ENCODE measurements around the gene UPF1. TPM values are rescaled to one million over a fixed set of nuclear protein-coding genes. Genes with fewer than 3 reads are reported as not detected.

The UPF1 gene
- polyA plus RNA-seq, 3 donors: 2.6 to 43.7 (median 3.2) TPM

DNA sequence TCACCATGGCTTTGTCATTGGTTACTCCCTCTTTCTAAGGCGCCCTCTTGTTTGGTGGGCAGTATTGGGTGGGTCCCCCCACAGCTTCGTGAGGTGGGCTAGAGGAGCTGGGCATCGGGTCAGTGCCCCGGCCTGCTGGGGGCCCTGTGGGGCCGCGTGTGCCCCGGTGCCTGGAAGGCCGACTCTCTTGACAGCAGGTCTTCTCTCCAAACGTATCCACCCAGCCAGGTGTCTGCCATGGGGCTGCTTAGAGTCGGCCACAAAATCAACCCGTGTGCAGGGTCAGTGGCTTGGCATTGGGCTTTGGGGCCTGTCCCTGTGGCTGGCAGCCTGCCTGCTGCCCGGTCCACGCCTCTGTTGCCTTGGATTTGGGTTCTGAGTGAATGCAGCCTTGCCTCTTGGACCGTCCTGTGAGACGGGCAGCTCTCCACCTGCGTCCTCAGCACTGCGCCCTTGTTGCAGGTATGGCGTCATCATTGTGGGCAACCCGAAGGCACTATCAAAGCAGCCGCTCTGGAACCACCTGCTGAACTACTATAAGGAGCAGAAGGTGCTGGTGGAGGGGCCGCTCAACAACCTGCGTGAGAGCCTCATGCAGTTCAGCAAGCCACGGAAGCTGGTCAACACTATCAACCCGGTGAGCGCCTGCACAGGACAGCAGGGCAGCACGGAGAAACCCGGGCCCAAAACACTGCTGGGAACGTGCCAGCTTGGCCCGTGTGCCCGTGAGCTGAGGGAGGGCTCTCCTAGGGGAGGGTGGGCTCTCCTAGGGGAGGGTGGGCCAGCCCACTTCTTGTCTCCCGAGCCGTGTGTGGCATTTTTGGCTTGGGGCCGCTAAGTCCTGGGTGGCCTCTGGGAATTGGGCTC, 31.4 kb downstream of the UPF1 start:
- no peak for TF ChIP-seq CTCF (IDR thresholded peaks at IDR 0.05)
- no peak overlapping the region for H3K27ac ChIP-seq (ENCODE audit: low read depth in 1 of 2, low read length in 2 of 2)
- H3K9me3 Mint-ChIP-seq: peaks cover 0 to 3% (median 0%) of the 10 kb centered on the region in 7 donors
- H3K4me2 ChIP-seq (replicated peaks; ENCODE audit: extremely low read depth, low read length, poor library complexity, severe bottlenecking): no peak overlapping the region
- peaks cover 6% of the 10 kb centered on the region for H3K4me1 Mint-ChIP-seq
- peaks cover 4 to 8% of the 10 kb centered on the region in 2 donors for H3K4me1 ChIP-seq (ENCODE audit: control insufficient read depth in 1 of 2, insufficient read depth in 2 of 2, low read length in 2 of 2)
- no peak overlapping the region for H3K4me3 Mint-ChIP-seq
- peaks cover 0 to 1% of the 10 kb centered on the region in 2 donors for H3K27me3 ChIP-seq (ENCODE audit: control insufficient read depth in 2 of 2, insufficient read depth in 2 of 2, low read length in 2 of 2)
- peaks cover 7% of the 10 kb centered on the region for H3K79me2 ChIP-seq (ENCODE audit: insufficient read depth, low read length)
- H3K9me3 ChIP-seq (replicated peaks in 1 of 2; ENCODE audit: control insufficient read depth in 1 of 2, insufficient read depth in 1 of 2, low read length in 2 of 2): no peaks in the 10 kb centered on the region
- H3K9ac ChIP-seq (ENCODE audit: insufficient read depth, low read length, poor library complexity, severe bottlenecking): no peak overlapping the region
- H3K36me3 Mint-ChIP-seq: peaks cover 88 to 97% of the 10 kb centered on the region in 2 donors
- peaks cover 92 to 97% of the 10 kb centered on the region in 2 donors for H3K36me3 ChIP-seq (replicated peaks in 1 of 2; ENCODE audit: control insufficient read depth in 1 of 2, insufficient read depth in 2 of 2, low read length in 2 of 2)
- 96% methylated on average over 25 of the region's 33 CpGs for WGBS (ENCODE audit: insufficient coverage)
- H2AFZ ChIP-seq (ENCODE audit: insufficient read depth, low read depth, low read length, poor library complexity, severe bottlenecking): no peak overlapping the region
- peaks cover 100% of the 10 kb centered on the region for H4K20me1 ChIP-seq (ENCODE audit: insufficient read depth, low read length)
- intact Hi-C loops (cut with micrococcal nuclease): no loop called here
- no peak for DNase-seq
- no peak overlapping the region for H3K4me3 ChIP-seq (replicated peaks in 1 of 3; ENCODE audit: low read depth in 2 of 3, low read length in 3 of 3)
- H3K27me3 Mint-ChIP-seq (ENCODE audit: low read depth in 3 of 3): peaks cover 4 to 11% (median 5%) of the 10 kb centered on the region in 3 donors
- H3K27ac Mint-ChIP-seq: peak overlapping the region in 2 of 7 donors; percentile 30 to 61

- H3K4me2 ChIP-seq (replicated peaks; ENCODE audit: extremely low read depth, low read length, poor library complexity, severe bottlenecking): no peak overlapping the region
- H3K9me3 ChIP-seq (replicated peaks in 1 of 2; ENCODE audit: control insufficient read depth in 1 of 2, insufficient read depth in 1 of 2, low read length in 2 of 2): no peaks in the 10 kb centered on the region
- H3K4me3 ChIP-seq (replicated peaks in 1 of 3; ENCODE audit: low read depth in 2 of 3, low read length in 3 of 3): no peak overlapping the region
- 96% methylated on average over 11 of the region's 16 CpGs for WGBS (ENCODE audit: insufficient coverage)
- peaks cover 86 to 95% of the 10 kb centered on the region in 2 donors for H3K36me3 Mint-ChIP-seq
- no peak for TF ChIP-seq CTCF (IDR thresholded peaks at IDR 0.05)
- peaks cover 4 to 8% of the 10 kb centered on the region in 2 donors for H3K4me1 ChIP-seq (ENCODE audit: control insufficient read depth in 1 of 2, insufficient read depth in 2 of 2, low read length in 2 of 2)
- intact Hi-C loops (cut with micrococcal nuclease): no loop called here
- H3K9me3 Mint-ChIP-seq: peaks cover 0 to 5% (median 0%) of the 10 kb centered on the region in 7 donors
- no peak overlapping the region for H3K4me3 Mint-ChIP-seq
- DNase-seq: no peak
- H4K20me1 ChIP-seq (ENCODE audit: insufficient read depth, low read length): peaks cover 98% of the 10 kb centered on the region
- peaks cover 0 to 4% of the 10 kb centered on the region in 2 donors for H3K27me3 ChIP-seq (ENCODE audit: control insufficient read depth in 2 of 2, insufficient read depth in 2 of 2, low read length in 2 of 2)
- peak overlapping the region in 1 of 7 donors; percentile 61 for H3K27ac Mint-ChIP-seq
- peaks cover 6% of the 10 kb centered on the region for H3K4me1 Mint-ChIP-seq
- peaks cover 85 to 93% of the 10 kb centered on the region in 2 donors for H3K36me3 ChIP-seq (replicated peaks in 1 of 2; ENCODE audit: control insufficient read depth in 1 of 2, insufficient read depth in 2 of 2, low read length in 2 of 2)
- peaks cover 7% of the 10 kb centered on the region for H3K79me2 ChIP-seq (ENCODE audit: insufficient read depth, low read length)
- H2AFZ ChIP-seq (ENCODE audit: insufficient read depth, low read depth, low read length, poor library complexity, severe bottlenecking): no peak overlapping the region
- no peak overlapping the region for H3K9ac ChIP-seq (ENCODE audit: insufficient read depth, low read length, poor library complexity, severe bottlenecking)
- no peak overlapping the region for H3K27ac ChIP-seq (ENCODE audit: low read depth in 1 of 2, low read length in 2 of 2)
- H3K27me3 Mint-ChIP-seq (ENCODE audit: low read depth in 3 of 3): peaks cover 7 to 15% (median 9%) of the 10 kb centered on the region in 3 donors
Measured at GRCh38 chr19:18863843-18864362, 32.1 kb downstream of the UPF1 start.

All from CD14-positive monocyte (primary cell).